GM19455 (cell line): ENCODE measurements around the gene EFTUD2.
"Not testable (repeated sequence)": the region's sequence is repeated elsewhere in the genome, so short reads cannot be mapped to it uniquely, and the experiment has no call there.

Source experiments
- ATAC-seq: cut with Tn5 transposase; IDR thresholded peaks from one replicate; pipeline ENCODE4 v1.9.1; 2021; ENCODE audit not compliant: unreplicated experiment

Gene EFTUD2

DNA sequence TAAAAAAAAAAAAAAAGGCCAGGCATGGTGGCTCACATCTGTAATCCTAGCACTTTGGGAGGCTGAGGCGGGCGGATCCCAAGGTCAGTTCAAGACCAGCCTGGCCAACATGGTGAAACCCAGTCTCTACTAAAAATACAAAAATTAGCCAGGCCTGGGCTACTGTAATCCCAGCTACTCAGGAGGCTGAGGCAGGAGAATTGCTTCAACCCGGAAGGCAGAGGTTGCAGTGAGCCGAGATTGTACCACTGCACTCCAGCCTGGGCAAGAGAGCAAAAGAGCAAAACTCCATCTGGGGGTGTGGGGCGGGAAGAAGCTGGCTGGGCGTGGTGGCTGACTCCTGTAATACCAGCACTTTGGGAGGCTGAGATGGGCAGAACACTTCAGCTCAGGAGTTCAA is 80.7 kb downstream of the EFTUD2 start:
- ATAC-seq, result not testable (repeated sequence)

DNA sequence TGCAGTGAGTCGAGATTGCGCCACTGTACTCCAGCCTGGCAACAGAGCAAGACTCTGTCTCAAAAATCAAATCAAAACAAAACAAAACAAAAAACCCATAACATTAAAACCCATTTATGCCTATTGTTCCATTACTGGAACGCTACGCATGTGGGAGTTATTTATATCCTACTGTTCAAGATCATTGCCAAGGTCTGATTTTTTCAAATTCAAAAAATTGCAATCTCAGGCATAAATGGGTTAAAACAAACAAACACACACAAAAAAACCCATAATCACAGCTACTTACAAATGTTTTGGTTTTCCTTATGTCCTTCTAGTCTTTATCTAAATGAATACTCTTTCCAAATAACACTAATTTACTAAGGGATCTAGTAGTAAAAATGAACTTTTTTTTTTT is 87.0 kb downstream of the EFTUD2 start:
- ATAC-seq, result no peak

DNA sequence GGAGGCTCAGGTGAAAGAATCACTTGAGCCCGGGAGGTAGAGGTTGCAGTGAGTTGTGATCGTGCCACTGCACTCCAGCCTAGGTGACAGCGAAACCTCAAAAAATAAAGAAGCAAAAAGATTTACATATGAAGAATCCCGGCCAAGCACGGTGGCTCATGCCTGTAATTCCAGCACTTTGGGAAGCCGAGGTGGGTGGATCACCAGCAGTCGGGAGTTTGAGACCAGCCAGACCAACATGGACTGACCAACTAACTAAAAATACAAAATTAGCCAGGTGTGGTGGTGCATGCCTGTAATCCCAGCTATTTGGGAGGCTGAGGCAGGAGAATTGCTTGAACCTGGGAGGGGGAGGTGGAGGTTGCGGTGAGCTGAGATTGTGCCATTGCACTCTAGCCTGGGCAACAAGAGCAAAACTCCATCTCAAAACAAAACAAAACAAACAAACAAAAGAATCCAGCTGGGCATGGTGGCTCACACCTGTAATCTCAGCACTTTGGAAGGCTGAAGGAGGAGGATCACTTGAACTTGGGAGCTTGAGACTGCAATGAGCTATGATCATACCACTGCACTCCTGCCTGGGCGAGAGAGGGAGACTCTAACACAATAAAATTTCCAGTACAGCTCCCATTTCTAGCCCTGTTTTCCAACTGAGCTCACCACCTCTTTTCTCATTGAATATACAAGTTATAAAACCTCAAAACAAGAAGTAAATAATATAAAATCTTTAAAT is 90.4 kb downstream of the EFTUD2 start:
- not testable (repeated sequence) for ATAC-seq

DNA sequence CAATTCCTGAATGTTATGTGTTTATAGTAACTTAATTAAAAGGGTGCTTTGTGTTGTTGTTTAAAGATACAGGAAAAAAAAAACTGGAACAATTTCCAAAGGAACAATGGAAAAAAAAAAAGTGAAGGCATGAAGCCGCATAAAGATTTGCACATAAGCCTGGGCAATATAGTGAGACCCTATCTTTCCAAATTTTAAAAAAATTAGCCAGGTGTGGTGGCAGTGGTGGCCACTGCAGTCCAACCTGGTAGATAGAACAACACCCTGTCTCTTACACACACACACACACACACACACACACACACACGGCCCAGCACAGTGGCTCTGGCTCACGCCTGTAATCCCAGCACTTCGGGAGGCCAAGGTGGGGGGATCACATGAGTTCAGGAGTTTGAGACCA is 91.1 kb downstream of the EFTUD2 start:
- ATAC-seq, result no peak

DNA sequence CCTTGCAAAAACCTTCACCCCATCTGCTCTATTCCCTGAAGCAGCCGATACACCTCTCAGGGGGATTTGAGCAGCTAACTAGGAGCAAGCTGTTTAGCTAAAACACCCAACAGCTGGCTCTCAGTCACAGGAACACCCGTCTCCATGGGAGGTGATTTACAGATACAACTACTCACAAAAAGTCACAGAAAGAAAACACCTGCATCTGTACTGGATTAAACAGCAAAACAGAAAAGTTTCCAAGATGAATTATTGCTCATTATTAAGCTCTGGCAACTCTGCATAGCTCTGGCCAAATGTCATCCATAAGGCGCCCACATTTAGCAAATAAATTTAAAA is 91.5 kb downstream of the EFTUD2 start:
- ATAC-seq, result no peak

DNA sequence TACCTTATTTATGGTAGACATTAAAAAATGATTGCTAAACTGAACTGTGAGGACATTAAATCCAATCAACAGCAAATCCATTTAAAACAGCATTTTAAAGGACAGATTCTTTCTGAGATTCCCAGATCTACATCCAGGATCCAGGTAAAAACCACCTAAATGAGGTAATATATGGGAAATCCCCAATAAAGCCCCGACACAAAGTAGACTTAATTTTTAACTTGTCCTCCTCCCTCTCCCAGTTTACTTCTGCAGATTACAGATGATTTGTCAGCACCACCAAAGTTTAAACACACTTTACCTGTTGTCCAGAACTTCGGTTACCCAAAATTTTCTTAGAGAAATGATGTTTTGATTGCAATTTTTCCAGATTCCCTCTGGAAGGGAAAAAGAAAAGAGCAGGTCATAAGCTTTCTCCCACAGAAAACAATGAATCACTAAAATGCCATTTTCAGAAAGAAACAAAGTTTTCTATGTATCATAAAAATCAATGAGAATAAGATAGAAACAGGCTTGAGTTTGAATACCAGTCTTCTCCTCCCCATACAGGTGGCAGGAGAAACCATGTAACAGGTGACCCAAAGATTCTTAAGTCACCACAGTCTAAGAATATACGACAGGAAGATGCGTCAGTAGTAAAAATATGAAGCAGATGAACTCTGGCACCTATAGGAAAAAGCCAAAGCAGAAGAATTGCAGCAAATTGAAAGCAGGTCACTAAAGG is 92.0 kb downstream of the EFTUD2 start:
- no peak for ATAC-seq

DNA sequence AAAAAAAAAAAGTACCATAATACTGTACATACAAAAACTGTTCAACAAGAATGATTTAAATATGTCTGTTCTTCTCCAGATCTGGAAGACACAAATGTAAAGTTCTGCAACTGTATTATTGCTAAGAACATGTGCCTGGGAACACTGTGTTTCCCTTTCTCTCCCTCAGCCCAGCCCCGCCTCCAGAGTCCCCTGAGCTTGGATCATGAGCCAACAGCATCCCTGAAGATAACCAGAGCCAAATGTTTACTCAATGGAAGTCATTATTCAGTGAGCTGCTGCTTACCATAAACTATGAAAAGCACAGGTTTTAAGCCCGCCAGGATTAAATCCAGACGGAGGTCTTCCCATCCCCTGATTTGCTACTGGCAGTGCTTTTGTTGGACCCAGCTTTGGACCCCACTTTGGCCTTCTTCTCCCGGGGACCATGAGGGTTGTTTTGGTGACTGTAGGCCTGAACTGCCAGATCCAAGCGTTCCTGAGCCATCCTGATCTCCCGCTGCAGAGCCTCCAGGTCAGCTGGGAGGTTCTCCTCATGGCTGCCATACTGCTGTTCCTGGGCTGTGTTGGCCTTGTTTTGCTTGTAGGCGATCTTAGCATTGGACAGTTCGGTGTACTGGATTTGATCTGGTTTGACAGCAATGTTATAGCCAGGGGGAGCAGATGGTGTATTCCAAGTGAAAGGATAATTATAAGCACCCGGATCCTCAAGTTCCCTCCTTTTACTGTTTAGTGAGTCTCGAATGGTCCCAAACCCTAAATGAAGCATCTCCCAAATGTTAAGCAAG is 94.7 kb downstream of the EFTUD2 start:
- no peak for ATAC-seq

DNA sequence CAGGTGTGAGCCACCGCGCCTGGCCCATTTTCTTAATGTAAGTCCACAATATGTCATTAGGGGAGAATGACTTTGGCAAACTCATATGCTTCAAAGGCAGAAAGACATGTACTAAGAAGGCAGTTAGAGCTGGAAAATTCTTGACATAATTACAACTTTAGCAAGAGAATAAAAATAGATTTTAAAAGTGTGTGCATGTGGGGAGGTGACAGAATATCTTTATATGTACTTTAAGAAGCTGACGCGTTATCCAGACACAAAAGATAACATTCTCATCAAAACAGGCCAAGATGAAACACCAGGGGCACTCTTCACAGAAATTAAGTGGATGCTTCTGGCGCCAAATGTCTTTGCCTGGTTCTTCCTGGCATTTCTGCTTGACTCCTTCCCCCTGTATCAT is 97.4 kb downstream of the EFTUD2 start:
- no peak for ATAC-seq
